SW480 (cell line): ENCODE results near the gene CCSER1.
"Not testable (repeated sequence)": the region's sequence is repeated elsewhere in the genome, so short reads cannot be mapped to it uniquely, and the experiment has no call there.

Experiments used
- DNase-seq: peaks from one replicate; pipeline ENCODE4 v3.0.0-alpha.2; 2016; ENCODE audit warnings: low spot score

Gene CCSER1

DNA sequence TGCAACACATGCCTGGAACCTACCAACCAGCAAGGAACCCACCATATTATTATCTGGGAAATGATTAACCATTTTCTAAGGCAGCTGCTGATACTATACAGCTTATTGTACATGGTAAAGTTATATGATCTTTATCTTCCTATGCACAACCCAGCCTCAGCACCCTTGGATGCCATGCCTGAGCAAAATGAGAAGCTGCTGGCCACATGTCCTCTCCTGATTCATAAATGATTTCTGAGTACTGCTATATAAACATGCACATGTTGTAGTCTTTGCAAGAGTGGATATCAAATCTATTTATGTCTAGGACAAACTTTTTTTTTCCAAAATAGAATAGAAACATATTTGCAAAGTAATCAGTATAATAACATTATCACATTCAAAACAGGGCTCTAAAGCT, 1043.6 kb downstream of the CCSER1 start:
- DNase-seq = no peak

DNA sequence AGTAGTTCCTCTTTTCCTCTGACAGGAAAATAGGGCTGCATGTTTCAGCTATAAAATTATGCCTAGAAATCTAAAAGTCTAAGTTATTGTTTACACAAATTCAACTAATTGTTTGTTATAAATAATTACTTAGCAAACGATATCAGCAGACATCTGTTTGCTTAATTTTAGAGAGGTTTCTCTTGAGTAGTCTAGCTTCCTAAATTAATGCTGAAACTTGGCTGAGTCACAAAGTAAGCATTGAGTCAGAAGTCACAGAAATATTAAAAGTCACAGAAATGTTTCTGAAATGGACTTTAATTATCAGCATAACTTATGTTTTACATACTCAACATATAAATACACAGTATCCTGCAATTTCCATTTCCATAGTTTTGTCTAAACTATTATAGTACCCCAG, 1044.0 kb downstream of the CCSER1 start:
- DNase-seq = no peak

DNA sequence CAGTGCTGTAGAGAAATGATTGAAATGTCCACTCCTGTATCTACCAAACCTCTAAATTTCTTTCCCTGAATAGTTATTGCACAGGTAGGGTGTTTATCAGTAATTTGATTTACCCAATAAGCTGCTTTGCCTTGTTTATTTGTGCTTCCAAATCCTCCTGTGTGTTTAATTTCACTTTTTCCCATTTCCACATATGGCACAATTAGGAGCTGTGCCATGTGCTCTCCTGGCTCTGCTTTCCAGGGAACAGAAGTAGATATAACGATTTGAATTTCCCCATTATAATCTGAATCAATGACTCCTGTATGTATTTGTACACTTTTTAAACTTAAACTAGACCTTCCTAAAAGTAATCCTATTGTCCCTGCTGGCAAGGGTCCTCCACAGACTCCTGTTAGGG, 1057.9 kb downstream of the CCSER1 start:
- not testable (repeated sequence) for DNase-seq

DNA sequence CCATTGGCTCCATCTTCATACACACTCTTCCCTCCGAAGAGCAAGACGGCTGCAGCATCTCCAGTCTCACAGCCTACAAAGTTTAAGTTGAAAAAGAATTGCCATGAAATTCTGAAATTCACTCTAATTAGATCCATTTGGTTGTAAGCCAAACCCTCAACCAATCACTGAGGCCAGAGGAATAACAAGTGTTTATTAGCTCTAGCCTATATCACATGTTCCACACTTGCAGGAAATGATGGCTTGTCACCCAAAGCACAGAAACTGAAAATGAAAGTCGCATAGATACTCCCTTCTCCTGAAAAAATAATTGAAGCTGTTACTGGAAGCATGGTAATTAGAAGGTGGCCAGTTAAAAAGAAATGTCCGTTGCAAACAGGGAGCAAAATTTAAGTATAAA, 1071.8 kb downstream of the CCSER1 start:
- DNase-seq = no peak

GRCh38 chr4:91207535-91207934, 1080.3 kb downstream of the CCSER1 start:
- no peak for DNase-seq

GRCh38 chr4:91212211-91212610, 1085.0 kb downstream of the CCSER1 start:
- DNase-seq = no peak

- DNase-seq = not testable (repeated sequence)
These were observed 1090.7 kb downstream of the CCSER1 start for GRCh38 chr4:91217831-91218403.

DNA sequence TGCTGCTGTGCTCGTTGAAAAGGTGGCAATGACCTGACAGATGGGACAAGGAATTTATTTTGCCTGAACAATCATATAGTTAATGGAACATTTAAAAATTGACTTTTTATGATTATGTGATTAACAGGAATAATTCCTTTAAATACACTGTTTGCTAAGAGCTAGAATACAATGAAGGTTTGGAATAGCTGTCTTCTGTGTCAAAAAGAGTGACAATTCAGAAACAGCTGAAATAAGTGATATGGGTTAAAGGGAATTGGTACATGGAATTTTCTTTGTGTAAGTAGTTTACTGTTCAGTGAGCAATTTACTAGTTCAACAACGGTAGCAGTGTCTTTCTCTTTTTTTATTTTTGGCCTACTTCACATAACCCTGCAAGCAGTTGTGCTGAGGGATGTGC, 1093.1 kb downstream of the CCSER1 start:
- DNase-seq = no peak

DNA sequence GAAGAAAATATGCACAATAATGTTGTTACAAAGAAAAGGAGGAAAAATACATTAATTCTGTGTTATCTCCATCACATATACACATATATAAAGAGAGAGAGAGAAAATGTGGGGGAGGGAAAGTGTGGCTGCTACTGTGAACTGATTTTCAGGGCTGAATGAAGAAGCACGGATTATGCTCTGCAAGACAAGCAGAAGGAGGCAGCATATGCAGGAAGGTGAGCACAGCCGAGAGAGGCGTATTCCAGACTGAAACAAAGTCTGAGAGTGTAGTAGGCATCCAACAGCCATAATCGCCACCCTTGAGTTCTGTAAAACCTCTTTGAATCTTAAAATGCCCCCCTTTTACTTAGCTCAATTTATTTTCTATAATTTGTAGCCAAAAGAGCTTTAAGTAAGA, 1094.8 kb downstream of the CCSER1 start:
- DNase-seq = no peak

DNA sequence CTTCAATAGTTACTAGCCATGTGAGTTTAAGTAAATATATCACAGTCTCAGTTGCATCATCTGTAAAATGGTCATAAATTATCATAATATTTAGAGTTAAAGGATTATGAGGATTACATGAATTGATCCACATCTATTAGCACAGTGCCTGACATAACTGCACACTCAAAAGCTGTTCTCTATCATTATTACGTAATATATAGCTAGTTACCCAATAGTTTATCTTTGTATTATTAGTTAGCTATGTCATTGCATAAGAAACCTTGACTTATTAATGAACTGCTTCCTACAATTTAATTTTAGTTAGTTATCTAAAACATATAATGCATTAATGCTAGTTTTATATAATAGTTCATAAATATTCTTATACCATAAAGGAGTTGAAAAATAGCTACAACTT, 1099.7 kb downstream of the CCSER1 start:
- no peak for DNase-seq

- no peak for DNase-seq
These were observed 1101.5 kb downstream of the CCSER1 start for GRCh38 chr4:91228659-91229058.

GRCh38 chr4:91233164-91233563, 1106.0 kb downstream of the CCSER1 start:
- DNase-seq = no peak

DNA sequence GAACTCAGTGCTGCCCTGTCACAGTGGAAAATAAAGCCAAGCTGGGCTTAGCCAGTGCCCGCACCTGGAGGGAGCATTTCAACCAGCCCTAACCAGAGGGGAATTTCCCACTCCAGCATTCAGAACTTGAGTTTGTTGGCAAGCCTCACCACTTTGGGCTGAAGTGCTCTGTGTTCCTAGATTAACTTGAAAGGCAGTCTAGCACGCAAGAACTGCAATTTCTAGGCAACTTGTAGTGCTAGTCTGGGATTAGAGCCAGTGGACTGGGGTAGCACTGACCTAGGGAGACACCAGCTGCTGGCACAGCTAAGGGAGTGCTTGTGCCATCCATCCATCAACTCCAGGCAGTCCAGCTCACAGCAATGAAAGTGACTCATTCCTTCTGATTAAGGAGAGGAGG, 1115.9 kb downstream of the CCSER1 start:
- no peak for DNase-seq

DNA sequence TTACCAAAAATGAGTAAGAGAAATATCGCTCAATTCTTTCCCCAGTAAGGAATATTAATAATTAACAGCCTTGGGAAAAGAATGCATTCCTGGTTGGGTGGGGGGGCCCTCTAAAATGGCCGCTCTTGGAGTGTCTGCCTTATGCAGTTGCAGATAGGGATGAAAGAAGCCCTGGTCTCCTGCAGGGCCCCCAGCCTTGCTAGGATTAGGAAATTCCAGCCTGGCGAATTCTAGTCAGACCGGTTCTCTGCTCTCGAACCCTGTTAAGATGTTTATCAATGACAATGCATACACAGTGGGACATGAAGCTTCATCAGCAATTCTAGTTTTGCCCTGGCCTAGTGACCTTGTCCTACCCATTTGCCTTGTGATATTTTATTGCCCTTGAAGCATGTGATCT, 1128.8 kb downstream of the CCSER1 start:
- DNase-seq = no peak

GRCh38 chr4:91256751-91257150, 1129.6 kb downstream of the CCSER1 start:
- DNase-seq = no peak

DNA sequence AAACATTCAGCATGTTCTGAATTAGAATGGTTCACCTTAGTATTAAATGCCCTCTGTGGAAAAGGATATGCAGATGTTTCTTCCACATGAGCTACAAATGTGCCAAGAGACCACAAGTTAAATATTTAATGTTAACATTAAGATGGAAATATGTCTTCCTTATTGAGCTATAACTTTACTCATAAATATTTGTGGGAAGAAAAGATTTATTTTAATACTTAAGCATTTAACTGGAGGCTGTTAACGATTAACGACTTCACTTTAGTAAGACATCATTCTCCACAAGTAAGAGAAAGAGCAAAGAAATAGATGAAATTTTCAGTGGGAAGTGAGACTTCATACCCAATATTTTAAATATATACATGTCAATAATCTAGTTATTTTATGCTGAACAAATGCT, 1130.5 kb downstream of the CCSER1 start:
- no peak for DNase-seq

DNA sequence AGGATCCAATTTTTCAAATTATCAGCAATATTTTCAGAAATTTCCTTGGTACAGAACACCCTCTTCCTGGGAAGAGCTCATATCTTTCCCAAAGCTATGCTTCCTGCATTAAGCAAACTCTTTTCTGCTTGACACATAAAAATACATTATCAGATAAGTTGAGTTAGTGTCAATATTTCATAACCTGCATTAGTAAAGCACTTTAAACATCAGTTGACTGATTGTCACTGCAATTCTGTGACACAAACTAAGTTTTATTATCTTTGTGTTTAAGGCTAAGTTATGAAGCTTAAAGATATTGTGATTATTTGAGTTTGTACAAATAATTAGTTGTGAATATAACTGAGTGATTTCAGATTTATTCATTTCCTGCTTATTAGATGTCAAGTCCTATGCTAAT, 1131.1 kb downstream of the CCSER1 start:
- no peak for DNase-seq

DNA sequence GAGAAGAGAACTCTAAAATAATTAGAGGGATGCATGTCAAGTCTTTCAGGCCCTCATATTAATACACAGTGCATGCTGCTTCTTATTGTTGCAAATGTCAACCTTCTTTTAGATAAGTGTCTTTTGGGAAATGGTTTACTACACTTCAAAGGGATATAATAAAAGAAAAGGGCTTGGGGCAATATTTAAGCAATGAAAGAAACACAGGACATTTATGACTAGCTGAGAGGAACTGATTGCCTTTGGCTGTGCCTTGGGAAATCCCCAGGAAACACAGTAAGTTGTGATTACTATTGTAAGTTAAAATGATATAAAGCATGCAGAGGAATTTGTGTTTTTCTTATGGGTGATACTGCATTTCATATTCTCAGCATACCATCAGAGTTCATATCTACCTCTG, 1140.3 kb downstream of the CCSER1 start:
- no peak for DNase-seq

GRCh38 chr4:91268481-91268880, 1141.3 kb downstream of the CCSER1 start:
- DNase-seq = not testable (repeated sequence)

GRCh38 chr4:91268913-91269312, 1141.7 kb downstream of the CCSER1 start:
- no peak for DNase-seq

GRCh38 chr4:91279899-91280298, 1152.7 kb downstream of the CCSER1 start:
- DNase-seq = no peak

- DNase-seq = no peak
These were observed 1153.5 kb downstream of the CCSER1 start for GRCh38 chr4:91280551-91281290.

- DNase-seq = no peak
These were observed 1155.0 kb downstream of the CCSER1 start for GRCh38 chr4:91282217-91282616.

DNA sequence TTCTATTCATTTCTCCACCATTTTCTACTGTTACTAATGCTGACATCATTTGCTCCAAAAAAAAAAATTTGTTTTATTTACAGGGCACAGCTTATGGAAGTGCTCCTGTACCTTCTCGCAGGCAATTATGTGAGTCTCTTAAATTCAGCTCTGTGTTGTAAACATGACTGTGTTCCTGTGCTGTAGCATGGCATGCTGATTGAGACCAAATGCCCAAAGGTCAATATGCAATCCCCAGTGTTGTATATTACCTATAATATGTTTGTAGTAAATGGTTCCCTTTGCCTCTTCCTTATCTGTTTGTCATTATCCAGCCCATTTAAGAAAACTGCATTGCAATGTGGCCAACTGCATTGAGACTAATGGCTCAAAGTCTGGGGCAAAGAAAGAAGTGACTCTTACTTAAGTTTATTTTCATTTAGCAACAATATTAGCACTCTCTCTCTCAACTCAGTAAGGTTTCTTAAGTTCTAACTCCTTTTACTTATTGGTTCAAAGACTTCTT, 1156.6 kb downstream of the CCSER1 start:
- no peak for DNase-seq
